Activated naive CD4-positive, alpha-beta T cell treated with anti-CD3 and anti-CD28 coated beads for 36 hours (primary cell): ENCODE results near the gene KCNQ1OT1. TPM values are rescaled to one million over a fixed set of nuclear protein-coding genes. Genes with fewer than 3 reads are reported as not detected.
"Not testable (repeated sequence)": the region's sequence is repeated elsewhere in the genome, so short reads cannot be mapped to it uniquely, and the experiment has no call there.

Source experiments
- CTCF ChIA-PET: fragments of 350-600 bp; sonication (Branson Sonifier 250); formaldehyde crosslinking; loops from one replicate; lab custom pipeline; 2021; ENCODE audit warnings: antibody characterized with exemption; lab: Charles Lee
- DNase-seq: peaks from one replicate; pipeline ENCODE4 v3.0.0-alpha.2; 2020
- H3K27ac Mint-ChIP-seq: one replicate; pipeline ENCODE4 v1.8.0; 2021; ENCODE audit warnings: mild to moderate bottlenecking, mixed read lengths
- H3K27me3 Mint-ChIP-seq: one replicate; pipeline ENCODE4 v1.8.0; 2021; ENCODE audit warnings: low read depth, mixed read lengths
- H3K36me3 Mint-ChIP-seq: one replicate; pipeline ENCODE4 v1.8.0; 2021; ENCODE audit warnings: low read depth, mixed read lengths
- H3K4me1 Mint-ChIP-seq: one replicate; pipeline ENCODE4 v1.8.0; 2021; ENCODE audit warnings: low read depth, mixed read lengths
- H3K4me3 Mint-ChIP-seq: one replicate; pipeline ENCODE4 v1.8.0; 2021; ENCODE audit warnings: mild to moderate bottlenecking, moderate library complexity, mixed read lengths
- H3K9me3 Mint-ChIP-seq: one replicate; pipeline ENCODE4 v1.8.0; 2021; ENCODE audit warnings: mixed read lengths
- intact Hi-C: fragments of 100-400 bp; cut with micrococcal nuclease; formaldehyde crosslinking; loops from one replicate; pipeline ENCODE4 v1.15.1; 2023
- total RNA-seq, 2 experiments: library from RNA; stranded (reverse); gene quantifications; one replicate each; pipeline ENCODE4 v1.2.3, GENCODE V29; 2021

KCNQ1OT1 gene
- total RNA-seq, 2 experiments from 2014 or later = 0.17 to 0.20 TPM

GRCh38 chr11:2651054-2651617, 48.7 kb downstream of the KCNQ1OT1 start:
- Mint-ChIP-seq H3K9me3 (peaks cover 29% of the 10 kb centered on the region), H3K27me3 (no peaks in the 10 kb centered on the region), H3K4me3 (no peak overlapping the region), H3K36me3 (peaks cover 31% of the 10 kb centered on the region), H3K4me1 (no peaks in the 10 kb centered on the region), H3K27ac (no peak overlapping the region)
- CTCF ChIA-PET = no interaction called here
- DNase-seq = no peak
- intact Hi-C loops = no loop called here

DNA sequence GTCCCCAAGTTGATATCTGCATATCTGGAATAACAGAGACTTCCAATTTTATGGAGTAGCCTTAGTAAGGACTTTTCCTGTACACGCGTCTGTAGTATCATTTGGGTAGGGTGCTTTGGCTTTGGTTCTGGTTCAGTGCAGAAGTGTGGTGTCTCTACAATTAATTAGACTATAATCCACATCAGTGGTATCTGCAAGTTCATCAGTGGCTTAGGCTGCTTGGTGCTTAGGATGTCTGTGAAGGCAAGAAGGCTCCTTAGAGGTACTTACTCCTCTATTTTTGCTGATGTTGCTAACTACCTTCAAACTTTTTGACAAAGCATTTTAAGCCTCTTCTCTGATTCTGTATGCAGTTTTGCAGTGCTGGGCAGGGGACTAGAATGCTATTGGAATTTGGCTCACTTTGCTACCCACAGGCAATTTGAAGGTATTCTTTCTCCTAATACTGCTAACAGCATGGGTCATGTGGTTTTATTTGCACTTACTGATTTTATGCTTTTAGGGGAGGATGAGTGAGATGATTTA, 49.4 kb downstream of the KCNQ1OT1 start:
- no peaks in the 10 kb centered on the region for H3K27me3 Mint-ChIP-seq
- peaks cover 31% of the 10 kb centered on the region for H3K36me3 Mint-ChIP-seq
- H3K4me3 Mint-ChIP-seq = no peak overlapping the region
- no peaks in the 10 kb centered on the region for H3K4me1 Mint-ChIP-seq
- CTCF ChIA-PET = no interaction called here
- peaks cover 32% of the 10 kb centered on the region for H3K9me3 Mint-ChIP-seq
- H3K27ac Mint-ChIP-seq = no peak overlapping the region
- DNase-seq = no peak
- intact Hi-C loops = no loop called here

DNA sequence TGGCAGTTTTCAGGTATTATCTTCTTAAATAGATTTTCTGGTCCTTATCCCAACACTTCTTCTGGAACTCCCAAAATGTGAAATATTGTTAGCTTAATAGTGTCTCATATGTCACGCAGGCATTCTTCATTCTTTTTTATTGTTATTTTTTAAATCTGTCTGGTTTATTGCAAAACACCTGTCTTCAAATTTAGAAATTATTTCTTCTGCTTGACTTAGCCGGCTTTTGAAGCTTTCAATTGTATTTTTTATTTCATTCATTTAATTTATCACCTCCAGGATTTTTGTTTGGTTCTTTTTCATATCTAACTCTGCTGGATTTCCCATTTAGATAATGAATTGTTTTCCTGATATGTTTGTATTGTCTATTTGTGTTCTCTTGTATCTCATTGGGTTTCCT, 49.9 kb downstream of the KCNQ1OT1 start:
- intact Hi-C loops = no loop called here
- DNase-seq = no peak
- no peak overlapping the region for H3K4me3 Mint-ChIP-seq
- H3K4me1 Mint-ChIP-seq = no peaks in the 10 kb centered on the region
- peaks cover 33% of the 10 kb centered on the region for H3K9me3 Mint-ChIP-seq
- H3K27ac Mint-ChIP-seq = no peak overlapping the region
- no peaks in the 10 kb centered on the region for H3K27me3 Mint-ChIP-seq
- CTCF ChIA-PET = no interaction called here
- H3K36me3 Mint-ChIP-seq = peaks cover 31% of the 10 kb centered on the region

DNA sequence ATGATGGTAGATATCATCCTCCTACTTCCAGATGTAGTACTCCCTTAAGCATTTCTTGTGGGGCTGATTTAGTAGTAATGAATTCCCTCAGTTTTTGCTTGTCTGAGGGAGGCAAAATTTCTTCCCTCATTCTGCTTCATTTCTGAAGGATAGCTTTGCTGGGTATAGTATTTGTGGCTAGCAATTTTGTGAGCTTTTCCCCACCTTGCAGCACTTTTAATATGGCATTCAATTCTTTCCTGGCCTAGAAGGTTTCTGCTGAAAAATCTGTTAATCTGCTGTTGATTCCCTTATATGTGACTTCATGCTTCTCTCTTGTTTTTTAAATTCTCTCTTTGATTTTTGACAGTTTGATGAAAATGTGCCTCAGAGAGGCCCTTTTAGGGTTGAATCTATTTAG, 50.4 kb downstream of the KCNQ1OT1 start:
- CTCF ChIA-PET = no interaction called here
- Mint-ChIP-seq H3K9me3 (peaks cover 36% of the 10 kb centered on the region), H3K27ac (no peak overlapping the region), H3K4me3 (no peak overlapping the region), H3K4me1 (no peaks in the 10 kb centered on the region), H3K36me3 (peaks cover 33% of the 10 kb centered on the region), H3K27me3 (no peaks in the 10 kb centered on the region)
- intact Hi-C loops = no loop called here
- DNase-seq = no peak

DNA sequence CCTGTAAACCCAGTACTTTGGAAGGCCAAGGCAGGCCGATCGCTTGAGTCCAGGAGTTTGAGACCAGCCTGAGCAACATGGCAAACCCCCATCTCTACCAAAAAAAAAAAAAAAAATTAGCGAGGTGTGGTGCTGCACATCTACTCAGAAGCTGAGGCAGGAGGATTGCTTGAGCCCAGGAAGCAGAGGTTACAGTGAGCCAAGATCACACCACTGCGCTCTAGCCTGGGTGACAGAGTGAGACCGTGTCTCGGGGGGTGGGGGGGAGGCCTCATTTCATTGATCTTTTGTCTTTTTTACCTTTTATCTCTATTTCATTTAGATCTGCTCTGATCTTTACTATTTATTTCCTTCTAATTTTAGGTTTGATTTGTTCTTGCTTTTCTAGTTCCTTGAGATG, 51.8 kb downstream of the KCNQ1OT1 start:
- H3K27me3 Mint-ChIP-seq = no peaks in the 10 kb centered on the region
- no peak overlapping the region for H3K27ac Mint-ChIP-seq
- intact Hi-C loops = no loop called here
- H3K36me3 Mint-ChIP-seq = peaks cover 46% of the 10 kb centered on the region
- CTCF ChIA-PET = no interaction called here
- H3K4me1 Mint-ChIP-seq = no peaks in the 10 kb centered on the region
- H3K4me3 Mint-ChIP-seq = no peak overlapping the region
- H3K9me3 Mint-ChIP-seq = peaks cover 49% of the 10 kb centered on the region
- no peak for DNase-seq

DNA sequence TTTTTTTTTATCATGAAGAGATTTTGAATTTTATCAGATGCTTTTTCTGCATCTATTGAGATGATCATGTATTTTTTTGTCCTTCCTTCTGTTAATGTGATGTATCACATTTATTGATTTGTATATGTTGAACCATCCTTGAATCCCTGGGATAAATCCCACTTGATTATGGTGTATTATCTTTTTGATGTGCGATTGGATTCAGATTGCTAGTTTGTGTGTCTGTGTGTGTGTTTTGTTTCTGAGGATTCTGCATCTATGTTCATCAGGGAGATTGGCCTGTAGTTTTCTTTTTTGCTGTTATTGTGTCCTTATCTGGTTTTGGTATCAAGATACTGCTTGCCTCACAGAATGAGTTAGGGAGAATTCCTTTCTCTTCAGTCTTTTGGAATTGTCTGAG, 52.6 kb downstream of the KCNQ1OT1 start:
- intact Hi-C loops = no loop called here
- CTCF ChIA-PET = no interaction called here
- peaks cover 52% of the 10 kb centered on the region for H3K36me3 Mint-ChIP-seq
- peaks cover 52% of the 10 kb centered on the region for H3K9me3 Mint-ChIP-seq
- no peak overlapping the region for H3K27ac Mint-ChIP-seq
- H3K4me1 Mint-ChIP-seq = no peaks in the 10 kb centered on the region
- DNase-seq = no peak
- H3K4me3 Mint-ChIP-seq = no peak overlapping the region
- no peaks in the 10 kb centered on the region for H3K27me3 Mint-ChIP-seq

DNA sequence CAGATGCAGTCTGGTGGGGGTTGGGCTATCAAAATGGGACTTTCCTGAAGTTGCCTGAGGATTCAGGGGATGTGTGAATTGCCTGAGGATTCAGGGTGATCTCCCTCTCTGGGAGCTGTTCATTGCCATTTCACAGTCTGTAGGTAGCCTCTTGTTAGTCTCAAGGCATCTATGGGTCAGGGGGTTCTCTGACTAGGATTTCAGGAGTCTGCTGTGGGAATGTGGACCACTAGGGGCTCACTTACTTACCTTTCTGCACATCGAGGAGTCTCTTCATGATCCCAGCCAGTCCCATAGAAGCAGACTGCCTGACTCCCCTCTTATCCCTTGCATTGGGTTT, 54.0 kb downstream of the KCNQ1OT1 start:
- Mint-ChIP-seq H3K4me1 (no peaks in the 10 kb centered on the region), H3K27ac (no peak overlapping the region), H3K27me3 (no peaks in the 10 kb centered on the region), H3K36me3 (peaks cover 59% of the 10 kb centered on the region), H3K4me3 (no peak overlapping the region), H3K9me3 (peaks cover 53% of the 10 kb centered on the region)
- DNase-seq = no peak
- CTCF ChIA-PET = no interaction called here
- intact Hi-C loops = no loop called here

DNA sequence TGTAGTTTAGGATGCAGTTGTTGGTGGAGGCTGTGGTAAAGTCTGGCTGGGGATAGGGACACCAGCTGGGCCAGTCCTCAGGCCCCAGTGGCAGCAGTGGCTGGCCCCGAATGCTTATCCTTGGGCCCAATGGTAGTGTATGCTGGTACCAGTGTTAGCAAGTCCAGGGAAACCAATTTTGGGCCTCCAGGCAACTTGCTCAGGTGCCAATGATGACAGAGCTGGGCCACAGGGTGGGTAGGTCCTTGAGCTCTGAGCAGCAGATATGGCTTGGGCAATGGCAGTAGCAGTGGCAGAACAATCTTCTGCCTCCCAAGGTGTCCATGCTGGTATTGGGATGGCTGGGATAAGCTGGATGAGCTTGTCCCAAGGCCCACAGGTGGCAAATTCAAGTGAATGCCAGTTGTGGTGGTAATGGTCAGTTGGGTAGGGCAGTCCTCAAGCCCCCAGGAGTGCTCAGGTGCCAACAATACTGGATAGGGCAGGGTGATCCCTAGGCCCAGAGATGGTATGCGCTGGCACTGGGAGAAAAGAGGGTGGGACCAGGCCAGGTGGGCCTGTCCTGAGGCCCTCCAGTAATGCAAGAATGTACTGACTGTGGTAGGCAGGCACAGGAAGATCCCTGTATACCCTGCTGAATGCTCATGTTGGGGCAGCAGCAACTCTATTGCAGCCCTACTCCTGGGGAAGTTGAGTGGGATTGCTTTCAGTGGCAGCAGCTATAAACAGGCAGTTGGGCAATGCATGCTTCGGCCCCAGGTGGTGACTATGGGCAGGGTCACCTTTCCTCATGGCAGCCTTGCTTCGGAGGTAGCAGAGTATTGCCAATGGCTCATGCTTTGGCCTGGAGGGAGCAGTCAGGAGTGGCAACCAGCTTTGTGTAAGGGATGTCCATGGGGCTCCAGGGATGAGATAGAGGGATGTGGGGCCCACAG, 54.7 kb downstream of the KCNQ1OT1 start:
- H3K36me3 Mint-ChIP-seq = peaks cover 60% of the 10 kb centered on the region

DNA sequence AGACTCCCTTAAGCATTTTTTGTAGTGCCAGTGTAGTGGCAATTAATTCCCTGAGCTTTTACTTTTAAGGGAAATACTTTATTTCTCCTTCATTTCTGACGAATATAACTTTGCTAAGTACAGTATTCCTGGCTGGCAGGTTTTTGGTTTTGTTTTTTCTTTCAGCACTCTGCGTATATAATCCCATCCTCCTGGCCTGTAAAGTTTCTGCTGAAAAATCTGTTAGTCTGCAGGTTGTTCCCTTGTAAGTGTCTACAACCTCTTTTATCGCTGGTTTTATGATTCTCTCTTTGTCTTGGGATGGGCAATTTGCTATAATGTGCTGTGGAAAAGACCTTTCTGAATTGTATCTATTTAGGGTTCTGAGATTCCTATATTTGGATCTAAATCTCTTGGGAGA, 56.0 kb downstream of the KCNQ1OT1 start:
- peaks cover 53% of the 10 kb centered on the region for H3K9me3 Mint-ChIP-seq
- no peak overlapping the region for H3K27ac Mint-ChIP-seq
- H3K27me3 Mint-ChIP-seq = no peaks in the 10 kb centered on the region
- H3K4me3 Mint-ChIP-seq = no peak overlapping the region
- intact Hi-C loops = no loop called here
- DNase-seq = no peak
- no peaks in the 10 kb centered on the region for H3K4me1 Mint-ChIP-seq
- CTCF ChIA-PET = no interaction called here
- H3K36me3 Mint-ChIP-seq = peaks cover 60% of the 10 kb centered on the region

More for the DNA sequence above, 54.7 kb downstream of the KCNQ1OT1 start:
- peaks cover 53% of the 10 kb centered on the region for H3K9me3 Mint-ChIP-seq
- no peak overlapping the region for H3K27ac Mint-ChIP-seq
- H3K27me3 Mint-ChIP-seq = no peaks in the 10 kb centered on the region
- no peak for DNase-seq
- CTCF ChIA-PET = no interaction called here
- H3K4me1 Mint-ChIP-seq = no peaks in the 10 kb centered on the region
- intact Hi-C loops = no loop called here
- no peak overlapping the region for H3K4me3 Mint-ChIP-seq

DNA sequence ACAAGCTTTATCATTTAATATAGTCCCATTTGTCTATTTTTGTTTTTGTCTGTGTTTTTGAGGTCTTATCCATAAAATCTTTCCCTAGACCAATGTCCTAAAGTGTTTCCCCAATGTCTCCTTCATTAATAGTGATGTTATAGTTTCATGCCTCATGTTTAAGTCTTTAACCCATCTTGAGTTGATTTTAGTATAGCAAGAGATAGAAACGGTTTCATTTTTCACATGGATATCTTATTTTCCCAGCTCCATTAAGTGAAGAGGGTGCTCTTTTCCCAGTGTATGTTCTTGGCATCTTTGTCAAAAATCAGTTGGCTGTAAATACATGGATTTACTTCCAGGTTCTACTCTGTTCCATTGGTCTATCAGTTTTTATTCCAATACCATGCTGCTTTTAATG, 58.2 kb downstream of the KCNQ1OT1 start:
- Mint-ChIP-seq H3K36me3 (peaks cover 66% of the 10 kb centered on the region), H3K27ac (no peak overlapping the region), H3K27me3 (no peaks in the 10 kb centered on the region), H3K9me3 (peaks cover 62% of the 10 kb centered on the region), H3K4me1 (no peaks in the 10 kb centered on the region), H3K4me3 (no peak overlapping the region)
- intact Hi-C loops = no loop called here
- CTCF ChIA-PET = interaction anchor here (0.6 kb wide), 2 partner anchors 13 to 470 kb away, joined by 3 to 5 read pairs; no protein-coding TSS in a partner anchor
- no peak for DNase-seq

DNA sequence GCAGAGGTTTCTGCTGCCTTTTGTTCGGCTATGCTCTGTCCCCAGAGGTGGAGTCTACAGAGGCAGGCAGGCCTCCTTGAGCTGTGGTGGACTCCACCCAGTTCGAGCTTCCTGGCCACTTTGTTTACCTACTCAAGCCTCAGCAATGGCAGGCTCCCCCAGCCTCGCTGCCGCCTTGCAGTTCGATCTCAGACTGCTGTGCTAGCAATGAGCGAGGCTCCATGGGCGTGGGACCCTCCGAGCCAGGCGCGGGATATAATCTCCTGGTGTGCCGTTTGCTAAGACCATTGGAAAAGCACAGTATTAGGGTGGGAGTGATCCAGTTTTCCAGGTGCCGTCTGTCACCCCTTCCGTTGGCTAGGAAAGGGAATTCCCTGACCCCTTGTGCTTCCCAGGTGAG, 60.0 kb downstream of the KCNQ1OT1 start:
- H3K4me3 Mint-ChIP-seq, intact Hi-C loops, CTCF ChIA-PET, H3K4me1 Mint-ChIP-seq, H3K27ac Mint-ChIP-seq, H3K27me3 Mint-ChIP-seq, DNase-seq: not testable (repeated sequence)
- Mint-ChIP-seq H3K9me3 (peaks cover 66% of the 10 kb centered on the region), H3K36me3 (peaks cover 72% of the 10 kb centered on the region)

DNA sequence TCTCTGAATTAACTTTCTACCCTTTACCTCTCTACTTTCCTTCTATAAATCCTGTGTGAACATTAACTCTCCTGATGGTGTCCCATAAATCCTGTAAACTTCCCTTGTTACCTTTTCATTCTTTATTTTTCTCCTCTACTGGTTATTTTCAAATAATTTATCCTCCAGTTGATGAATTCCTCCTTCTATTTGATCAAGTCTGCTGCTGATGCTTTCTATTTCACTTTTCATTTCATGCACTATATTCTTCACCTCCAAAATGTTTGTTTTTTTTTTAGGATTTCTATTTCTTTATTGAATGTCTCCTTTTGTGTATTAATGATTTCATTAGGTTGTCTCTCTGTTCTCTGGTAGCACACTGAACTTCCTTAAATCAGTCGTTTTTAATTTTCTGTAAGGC, 68.6 kb downstream of the KCNQ1OT1 start:
- H3K4me3 Mint-ChIP-seq = no peak overlapping the region
- DNase-seq = no peak
- H3K9me3 Mint-ChIP-seq = peaks cover 45% of the 10 kb centered on the region
- no peak overlapping the region for H3K27ac Mint-ChIP-seq
- H3K36me3 Mint-ChIP-seq = peaks cover 69% of the 10 kb centered on the region
- CTCF ChIA-PET = interaction anchor here (0.6 kb wide), 1 partner anchor 184 kb away, joined by 3 read pairs; no protein-coding TSS in a partner anchor
- intact Hi-C loops = no loop called here
- H3K27me3 Mint-ChIP-seq = no peaks in the 10 kb centered on the region
- no peaks in the 10 kb centered on the region for H3K4me1 Mint-ChIP-seq
